Transverse colon (tissue), 4 donors: ENCODE data around the gene ATP12A.

Experiments used
- CTCF ChIP-seq, 5 experiments: fragments of 200-600 bp in 3 of 5; fragments of 450-650 bp in 2 of 5; sonication (generic) in 3 of 5; IDR thresholded peaks; 1 replicate in 2 of 5; 2 replicates in 3 of 5; pipeline ENCODE4 v1.5.1; 2016 to 2017; ENCODE audit warnings: antibody characterized with exemption in 5 of 5, inconsistent platforms in 3 of 5, mild to moderate bottlenecking in 2 of 5, moderate library complexity in 1 of 5
- POLR2A ChIP-seq: fragments of 450-650 bp; IDR thresholded peaks from one replicate; pipeline ENCODE4 v1.6.1; 2016; ENCODE audit warnings: antibody characterized with exemption, mild to moderate bottlenecking, moderate library complexity
- POLR2AphosphoS5 ChIP-seq, 3 donors: sonication (generic); formaldehyde crosslinking; IDR thresholded peaks; one replicate each; pipeline ENCODE4 v1.6.1; 2016; ENCODE audit warnings: antibody characterized with exemption in 3 of 3

GRCh38 chr13:24688111-24688510 lies 7.9 kb downstream of the ATP12A start:
- TF ChIP-seq CTCF (IDR thresholded peaks at IDR 0.05) (no peak), POLR2A (no peak), POLR2AphosphoS5 (IDR thresholded peaks at IDR 0.05) (no peak)
